Upper lobe of left lung (tissue), 4 donors: ENCODE data around the gene TULP1.

Source experiments
- POLR2A ChIP-seq, 4 donors: fragments of 450-650 bp; IDR thresholded peaks; one replicate each; pipeline ENCODE4 v1.5.1; 2016 to 2017; ENCODE audit warnings: antibody characterized with exemption in 4 of 4, mild to moderate bottlenecking in 2 of 4
- TF ChIP-seq, protein P1 (sequence below), 6 experiments: fragments of 450-650 bp in 4 of 6; fragments of 200-600 bp in 2 of 6; sonication (generic) in 2 of 6; IDR thresholded peaks; one replicate each; pipeline ENCODE4 v1.5.1; 2016 to 2019; ENCODE audit warnings: antibody characterized with exemption in 6 of 6

DNA sequence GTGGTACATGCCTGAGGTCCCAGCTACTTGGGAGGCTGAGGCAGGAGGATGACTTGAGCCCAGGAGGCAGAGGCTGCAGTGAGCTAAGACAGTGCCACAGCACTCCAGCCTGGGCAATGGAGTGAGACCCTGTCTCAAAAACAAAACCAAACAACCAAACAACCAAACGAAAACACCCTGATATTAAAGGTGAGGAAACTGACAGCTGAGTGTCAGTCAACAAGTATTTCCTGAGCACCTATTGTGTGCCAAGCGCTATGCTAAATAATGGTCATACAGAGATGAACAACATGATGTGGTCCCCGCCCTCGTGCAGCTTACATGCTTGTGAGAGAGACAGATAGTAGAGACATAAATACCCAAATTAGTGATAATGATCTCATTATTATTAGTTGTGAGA lies 1.9 kb upstream of the TULP1 start:
- TF ChIP-seq POLR2A (IDR thresholded peaks at IDR 0.05), result no peak
- TF ChIP-seq, protein P1, sequence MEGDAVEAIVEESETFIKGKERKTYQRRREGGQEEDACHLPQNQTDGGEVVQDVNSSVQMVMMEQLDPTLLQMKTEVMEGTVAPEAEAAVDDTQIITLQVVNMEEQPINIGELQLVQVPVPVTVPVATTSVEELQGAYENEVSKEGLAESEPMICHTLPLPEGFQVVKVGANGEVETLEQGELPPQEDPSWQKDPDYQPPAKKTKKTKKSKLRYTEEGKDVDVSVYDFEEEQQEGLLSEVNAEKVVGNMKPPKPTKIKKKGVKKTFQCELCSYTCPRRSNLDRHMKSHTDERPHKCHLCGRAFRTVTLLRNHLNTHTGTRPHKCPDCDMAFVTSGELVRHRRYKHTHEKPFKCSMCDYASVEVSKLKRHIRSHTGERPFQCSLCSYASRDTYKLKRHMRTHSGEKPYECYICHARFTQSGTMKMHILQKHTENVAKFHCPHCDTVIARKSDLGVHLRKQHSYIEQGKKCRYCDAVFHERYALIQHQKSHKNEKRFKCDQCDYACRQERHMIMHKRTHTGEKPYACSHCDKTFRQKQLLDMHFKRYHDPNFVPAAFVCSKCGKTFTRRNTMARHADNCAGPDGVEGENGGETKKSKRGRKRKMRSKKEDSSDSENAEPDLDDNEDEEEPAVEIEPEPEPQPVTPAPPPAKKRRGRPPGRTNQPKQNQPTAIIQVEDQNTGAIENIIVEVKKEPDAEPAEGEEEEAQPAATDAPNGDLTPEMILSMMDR (IDR thresholded peaks at IDR 0.05), result no peak
